ENCODE results near the gene PIGH. TPM values are rescaled to one million over a fixed set of nuclear protein-coding genes. Genes with fewer than 3 reads are reported as not detected.
"Not testable (repeated sequence)": the region's sequence is repeated elsewhere in the genome, so short reads cannot be mapped to it uniquely, and the experiment has no call there.

Gene PIGH
- total RNA-seq, 3 donors from 2014 or later (not counting 1 experiment from before 2014, with no cell fraction given) = 50.9 to 56.0 (median 54.5) TPM

DNA sequence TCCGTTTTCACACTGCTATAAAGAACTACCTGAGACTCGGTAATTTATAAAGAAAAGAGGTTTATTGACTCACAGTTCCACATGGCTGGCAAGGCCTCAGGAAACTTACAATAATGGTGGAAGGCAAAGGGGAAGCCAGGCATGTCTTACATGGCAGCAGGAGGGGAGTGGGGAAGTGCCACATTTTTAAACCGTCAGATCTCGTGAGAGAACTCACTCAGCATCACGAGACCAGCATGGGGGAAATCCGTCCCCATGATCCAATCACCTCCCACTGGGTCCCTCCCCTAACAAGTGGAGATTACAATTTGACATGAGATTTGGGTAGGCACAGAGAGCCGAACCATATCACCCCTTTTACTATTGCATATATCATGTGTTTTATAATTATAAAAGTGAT is 2.0 kb upstream of the PIGH start:
- H3K4me3 ChIP-seq (ENCODE audit: low read length) = no peak overlapping the region
- intact Hi-C loops (cut with micrococcal nuclease) = no loop called here

DNA sequence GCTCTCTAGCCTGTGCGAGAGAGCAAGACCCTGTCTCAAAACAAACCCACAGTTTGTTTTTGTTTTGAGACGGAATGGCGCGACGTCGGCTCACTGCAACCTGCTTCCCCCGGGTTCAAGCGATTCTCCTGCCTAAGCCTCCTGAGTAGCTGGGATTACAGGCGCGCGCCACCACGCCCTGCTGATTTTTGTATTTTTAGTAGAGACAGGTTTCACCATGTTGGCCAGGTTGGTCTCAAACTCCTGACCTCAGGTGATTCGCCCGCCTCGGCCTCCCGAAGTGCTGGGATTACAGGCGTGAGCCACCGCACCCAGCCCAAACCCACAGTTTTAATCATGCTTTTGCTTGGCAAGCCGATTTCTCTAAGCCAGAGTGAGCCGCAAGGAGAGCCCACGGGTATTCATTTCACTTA is 500 bp upstream of the PIGH start:
- ATAC-seq; H3K9me3 ChIP-seq (ENCODE audit: control insufficient read depth, insufficient read depth, low read length); H3K36me3 Mint-ChIP-seq; H3K9me3 Mint-ChIP-seq; H3K27me3 Mint-ChIP-seq (ENCODE audit: low read depth in 2 of 2); DNase-seq; H3K27me3 ChIP-seq (ENCODE audit: control insufficient read depth, insufficient read depth, low read length); H3K36me3 ChIP-seq (ENCODE audit: control insufficient read depth, insufficient read depth, low read length): not testable (repeated sequence)
- Histone ChIP-seq H3K4me1 (ENCODE audit: control insufficient read depth, insufficient read depth, low read length) (peaks cover 15% of the 10 kb centered on the region), H3K4me3 (ENCODE audit: low read length) (peak overlapping the region; percentile 41), H3K27ac (ENCODE audit: low read length) (peak overlapping the region; percentile 82)
- intact Hi-C loops (cut with micrococcal nuclease) = loop anchor here (1.0 kb wide), 2 partner anchors 19 to 74 kb away; partner anchors contain the start of genes ARG2 and VTI1B
- peak overlapping the region; percentile 88 to 94 for H3K27ac Mint-ChIP-seq
- H3K4me3 Mint-ChIP-seq = peak overlapping the region; percentile 95
- 91% methylated on average over 21 of the region's 21 CpGs for WGBS (ENCODE audit: insufficient coverage)
- H3K4me1 Mint-ChIP-seq = peaks cover 30 to 36% of the 10 kb centered on the region in 2 donors

More for the DNA sequence above, 2.0 kb upstream of the PIGH start:
- Mint-ChIP-seq H3K27ac (no peak overlapping the region), H3K4me1 (peaks cover 28 to 34% of the 10 kb centered on the region in 2 donors), H3K36me3 (no peaks in the 10 kb centered on the region), H3K27me3 (ENCODE audit: low read depth in 2 of 2) (peaks cover 9 to 10% of the 10 kb centered on the region in 2 donors), H3K4me3 (peak overlapping the region; percentile 63), H3K9me3 (no peaks in the 10 kb centered on the region)
- no peaks in the 10 kb centered on the region for H3K27me3 ChIP-seq (ENCODE audit: control insufficient read depth, insufficient read depth, low read length)
- H3K4me1 ChIP-seq (ENCODE audit: control insufficient read depth, insufficient read depth, low read length) = peaks cover 15% of the 10 kb centered on the region
- H3K9me3 ChIP-seq (ENCODE audit: control insufficient read depth, insufficient read depth, low read length) = no peaks in the 10 kb centered on the region
- 100% methylated on average over 1 of the region's 7 CpGs for WGBS (ENCODE audit: insufficient coverage)
- TF ChIP-seq, protein P1, sequence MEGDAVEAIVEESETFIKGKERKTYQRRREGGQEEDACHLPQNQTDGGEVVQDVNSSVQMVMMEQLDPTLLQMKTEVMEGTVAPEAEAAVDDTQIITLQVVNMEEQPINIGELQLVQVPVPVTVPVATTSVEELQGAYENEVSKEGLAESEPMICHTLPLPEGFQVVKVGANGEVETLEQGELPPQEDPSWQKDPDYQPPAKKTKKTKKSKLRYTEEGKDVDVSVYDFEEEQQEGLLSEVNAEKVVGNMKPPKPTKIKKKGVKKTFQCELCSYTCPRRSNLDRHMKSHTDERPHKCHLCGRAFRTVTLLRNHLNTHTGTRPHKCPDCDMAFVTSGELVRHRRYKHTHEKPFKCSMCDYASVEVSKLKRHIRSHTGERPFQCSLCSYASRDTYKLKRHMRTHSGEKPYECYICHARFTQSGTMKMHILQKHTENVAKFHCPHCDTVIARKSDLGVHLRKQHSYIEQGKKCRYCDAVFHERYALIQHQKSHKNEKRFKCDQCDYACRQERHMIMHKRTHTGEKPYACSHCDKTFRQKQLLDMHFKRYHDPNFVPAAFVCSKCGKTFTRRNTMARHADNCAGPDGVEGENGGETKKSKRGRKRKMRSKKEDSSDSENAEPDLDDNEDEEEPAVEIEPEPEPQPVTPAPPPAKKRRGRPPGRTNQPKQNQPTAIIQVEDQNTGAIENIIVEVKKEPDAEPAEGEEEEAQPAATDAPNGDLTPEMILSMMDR (IDR thresholded peaks at IDR 0.05) = no peak
- H3K27ac ChIP-seq (ENCODE audit: low read length) = no peak overlapping the region
- ATAC-seq (no peak), DNase-seq (no peak)
- no peaks in the 10 kb centered on the region for H3K36me3 ChIP-seq (ENCODE audit: control insufficient read depth, insufficient read depth, low read length)

DNA sequence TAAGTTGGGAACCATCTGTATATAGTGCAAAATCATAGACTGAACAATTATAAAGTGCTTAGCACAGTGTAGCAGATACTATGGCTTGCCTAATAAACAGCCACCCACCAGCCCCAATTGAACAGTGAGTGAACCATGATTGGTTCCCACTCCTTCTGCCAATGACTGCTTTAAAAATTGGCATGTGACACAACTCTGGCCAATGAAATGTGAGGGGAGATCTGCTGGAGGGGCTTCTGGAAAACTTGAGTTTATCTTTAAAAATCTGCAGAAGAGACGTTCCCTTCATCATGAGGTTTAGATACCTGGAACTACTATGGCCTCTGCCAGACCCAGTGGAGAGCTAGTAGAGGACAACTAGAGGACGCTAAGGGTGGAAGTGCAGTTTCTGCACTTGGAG is 4.7 kb downstream of the PIGH start:
- Mint-ChIP-seq H3K9me3 (no peaks in the 10 kb centered on the region), H3K4me3 (no peak overlapping the region), H3K27ac (no peak overlapping the region), H3K27me3 (ENCODE audit: low read depth in 2 of 2) (no peaks in the 10 kb centered on the region), H3K4me1 (peaks cover 34 to 35% of the 10 kb centered on the region in 2 donors), H3K36me3 (no peaks in the 10 kb centered on the region)
- Histone ChIP-seq H3K27ac (ENCODE audit: low read length) (no peak overlapping the region), H3K4me3 (ENCODE audit: low read length) (no peak overlapping the region), H3K4me1 (ENCODE audit: control insufficient read depth, insufficient read depth, low read length) (peaks cover 10% of the 10 kb centered on the region), H3K36me3 (ENCODE audit: control insufficient read depth, insufficient read depth, low read length) (peaks cover 24% of the 10 kb centered on the region), H3K9me3 (ENCODE audit: control insufficient read depth, insufficient read depth, low read length) (no peaks in the 10 kb centered on the region), H3K27me3 (ENCODE audit: control insufficient read depth, insufficient read depth, low read length) (no peaks in the 10 kb centered on the region)
- TF ChIP-seq, protein P1 (IDR thresholded peaks at IDR 0.05) = no peak
- no peak for DNase-seq
- ATAC-seq = no peak
- intact Hi-C loops (cut with micrococcal nuclease) = no loop called here
- 98% methylated on average over 2 of the region's 2 CpGs for WGBS (ENCODE audit: insufficient coverage)

DNA sequence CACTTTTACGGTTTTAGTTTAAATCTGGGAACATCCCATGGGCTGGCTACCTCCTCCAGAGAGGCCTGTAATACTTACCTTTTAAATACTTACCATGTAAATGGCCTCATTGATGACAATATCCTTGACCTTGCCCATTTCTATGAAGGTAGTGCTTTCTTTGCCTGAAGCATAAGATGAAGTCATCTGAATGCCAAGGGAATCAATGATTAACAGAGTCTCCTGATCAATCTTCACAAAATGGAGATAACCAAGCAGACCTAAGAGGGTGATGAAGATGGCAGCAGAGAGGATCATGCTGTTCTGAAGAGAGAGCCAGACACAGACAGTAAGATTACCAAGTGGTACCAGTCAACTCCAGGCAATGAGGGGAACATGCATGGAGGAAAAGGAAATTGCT is 6.4 kb downstream of the PIGH start:
- WGBS (ENCODE audit: insufficient coverage) = 0% methylated on average over 1 of the region's 1 CpG
- H3K9me3 ChIP-seq (ENCODE audit: control insufficient read depth, insufficient read depth, low read length); H3K27ac Mint-ChIP-seq; H3K4me3 ChIP-seq (ENCODE audit: low read length); ATAC-seq; H3K27me3 Mint-ChIP-seq (ENCODE audit: low read depth in 2 of 2); H3K36me3 Mint-ChIP-seq; H3K4me1 ChIP-seq (ENCODE audit: control insufficient read depth, insufficient read depth, low read length); DNase-seq; H3K27ac ChIP-seq (ENCODE audit: low read length); H3K9me3 Mint-ChIP-seq; H3K4me3 Mint-ChIP-seq; intact Hi-C loops (cut with micrococcal nuclease); H3K27me3 ChIP-seq (ENCODE audit: control insufficient read depth, insufficient read depth, low read length): not testable (repeated sequence)
- H3K4me1 Mint-ChIP-seq = peaks cover 17 to 19% of the 10 kb centered on the region in 2 donors
- H3K36me3 ChIP-seq (ENCODE audit: control insufficient read depth, insufficient read depth, low read length) = peaks cover 33% of the 10 kb centered on the region

Measured in natural killer cell (primary cell).